Kasumi-1 (cell line): Measurements from ENCODE around the gene PARL.

Experiments
- DNase-seq, 2 experiments: peaks; one replicate each; lab custom pipeline; 2025; lab: John Stamatoyannopoulos, UW

Gene PARL, protein sequence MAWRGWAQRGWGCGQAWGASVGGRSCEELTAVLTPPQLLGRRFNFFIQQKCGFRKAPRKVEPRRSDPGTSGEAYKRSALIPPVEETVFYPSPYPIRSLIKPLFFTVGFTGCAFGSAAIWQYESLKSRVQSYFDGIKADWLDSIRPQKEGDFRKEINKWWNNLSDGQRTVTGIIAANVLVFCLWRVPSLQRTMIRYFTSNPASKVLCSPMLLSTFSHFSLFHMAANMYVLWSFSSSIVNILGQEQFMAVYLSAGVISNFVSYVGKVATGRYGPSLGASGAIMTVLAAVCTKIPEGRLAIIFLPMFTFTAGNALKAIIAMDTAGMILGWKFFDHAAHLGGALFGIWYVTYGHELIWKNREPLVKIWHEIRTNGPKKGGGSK

GRCh38 chr3:183884427-183885296 is at the start of gene PARL:
Gene PARL (minus strand): TSS chr3:183884880. CDS start chr3:183884846, 34 bp downstream.
- DNase-seq: peak; percentile 93 to 95

DNA sequence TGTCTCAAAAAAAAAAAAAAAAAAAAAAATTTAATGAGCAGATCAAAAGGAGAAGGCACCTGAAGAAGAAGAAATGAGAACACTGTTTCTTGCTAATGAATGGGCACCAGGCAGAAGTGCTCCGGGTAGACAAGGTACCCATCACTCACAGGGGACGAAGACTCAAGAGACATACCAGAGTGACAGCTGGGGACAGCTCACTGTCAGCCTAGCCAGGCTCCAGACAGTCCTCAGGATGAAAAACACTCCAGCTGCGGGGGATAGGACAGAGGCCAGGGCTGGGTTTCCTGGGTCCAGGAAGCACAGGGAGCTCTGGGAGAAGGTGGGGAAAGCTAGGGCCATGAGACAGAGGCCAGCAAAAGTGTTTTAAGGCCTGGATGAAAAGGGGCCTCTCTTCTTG is 48.5 kb upstream of the PARL start:
- no peak for DNase-seq

DNA sequence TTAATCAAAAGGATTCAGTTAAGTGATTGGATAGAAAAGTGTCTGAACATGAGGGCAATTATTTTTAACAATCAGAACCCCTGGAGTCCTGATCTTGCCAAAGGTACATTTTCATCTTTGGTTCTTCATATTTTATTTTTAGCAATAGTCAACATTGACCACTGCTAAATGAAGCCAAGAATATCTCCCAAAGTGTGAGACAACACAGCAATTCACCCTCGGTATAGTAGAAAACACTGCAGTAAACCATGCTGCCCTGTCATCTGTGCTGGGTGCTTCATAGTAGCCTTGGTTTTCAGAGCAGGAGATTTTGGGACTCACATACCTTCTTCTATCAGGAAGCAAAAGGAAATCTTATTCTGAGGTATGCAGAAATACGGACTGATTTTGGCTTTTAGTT is 47.2 kb upstream of the PARL start:
- no peak for DNase-seq

- no peak for DNase-seq
Observed at GRCh38 chr3:183930086-183930485, 45.4 kb upstream of the PARL start.

GRCh38 chr3:183927059-183927458 is 42.4 kb upstream of the PARL start:
- no peak for DNase-seq

GRCh38 chr3:183924956-183925355 is 40.3 kb upstream of the PARL start:
- DNase-seq: no peak

DNA sequence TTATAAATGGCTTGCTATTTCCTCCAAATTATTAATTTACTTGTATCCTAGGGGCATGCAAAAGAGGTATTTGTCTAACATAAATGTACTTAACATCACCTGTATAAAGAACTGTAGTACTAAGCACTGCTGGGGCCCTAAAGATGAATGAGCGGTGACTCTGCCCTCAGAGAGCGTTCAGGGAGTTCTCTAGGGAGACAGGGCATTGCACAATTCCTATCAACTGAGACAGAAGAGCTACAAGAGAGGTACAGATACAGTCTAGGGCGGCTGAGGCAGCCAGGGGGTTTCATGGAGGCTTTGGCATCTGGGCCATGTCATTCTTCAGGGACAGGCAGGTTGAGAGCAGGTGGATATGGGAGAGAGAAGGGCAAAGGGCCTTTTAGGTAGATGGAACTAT is 39.9 kb upstream of the PARL start:
- no peak for DNase-seq

- no peak for DNase-seq
Observed at GRCh38 chr3:183922421-183922820, 37.7 kb upstream of the PARL start.

- no peak for DNase-seq
Observed at GRCh38 chr3:183921096-183921495, 36.4 kb upstream of the PARL start.

DNA sequence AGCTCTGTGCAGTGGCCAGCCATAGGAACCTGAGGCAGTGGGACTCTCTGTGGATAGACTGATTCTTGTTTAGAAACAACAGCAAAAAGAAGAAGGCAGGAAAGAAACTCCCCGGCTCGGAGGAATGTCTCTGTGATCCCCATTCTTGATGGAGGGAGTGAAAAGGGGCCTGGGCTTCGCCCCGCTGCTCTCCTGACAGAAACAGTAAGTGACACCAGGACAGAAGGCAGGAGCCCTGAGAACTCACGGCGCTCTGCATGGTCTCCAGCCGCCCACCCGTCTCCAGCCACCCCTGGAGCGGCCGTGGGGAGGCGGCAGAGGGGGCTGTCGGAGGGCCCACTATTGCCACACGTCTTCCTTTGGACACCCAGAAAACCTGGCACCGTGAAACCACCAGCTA is 35.7 kb upstream of the PARL start:
- DNase-seq: no peak

DNA sequence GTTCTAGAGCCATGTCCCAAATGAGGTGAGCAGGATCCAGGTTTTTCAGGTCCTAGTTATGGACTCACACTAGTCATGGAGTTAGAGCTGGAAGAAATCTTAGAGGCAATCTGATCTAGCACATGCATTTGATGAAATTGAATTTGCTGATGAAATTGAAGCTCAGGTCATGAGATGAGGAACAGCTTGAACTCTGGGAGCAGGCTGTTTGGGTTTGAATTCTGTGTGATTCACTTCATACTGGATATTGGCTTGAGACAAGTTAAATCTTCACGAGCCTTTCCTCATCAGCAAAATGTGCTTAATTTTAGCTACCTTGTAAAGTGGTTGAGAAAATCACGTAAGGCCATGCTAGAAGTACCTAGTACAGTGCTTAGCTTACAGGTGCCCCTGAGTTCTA is 33.5 kb upstream of the PARL start:
- no peak for DNase-seq

- no peak for DNase-seq
Observed at GRCh38 chr3:183917776-183918175, 33.1 kb upstream of the PARL start.

GRCh38 chr3:183914856-183915255 is 30.2 kb upstream of the PARL start:
- no peak for DNase-seq

GRCh38 chr3:183913580-183913920 is 28.9 kb upstream of the PARL start:
- no peak for DNase-seq

DNA sequence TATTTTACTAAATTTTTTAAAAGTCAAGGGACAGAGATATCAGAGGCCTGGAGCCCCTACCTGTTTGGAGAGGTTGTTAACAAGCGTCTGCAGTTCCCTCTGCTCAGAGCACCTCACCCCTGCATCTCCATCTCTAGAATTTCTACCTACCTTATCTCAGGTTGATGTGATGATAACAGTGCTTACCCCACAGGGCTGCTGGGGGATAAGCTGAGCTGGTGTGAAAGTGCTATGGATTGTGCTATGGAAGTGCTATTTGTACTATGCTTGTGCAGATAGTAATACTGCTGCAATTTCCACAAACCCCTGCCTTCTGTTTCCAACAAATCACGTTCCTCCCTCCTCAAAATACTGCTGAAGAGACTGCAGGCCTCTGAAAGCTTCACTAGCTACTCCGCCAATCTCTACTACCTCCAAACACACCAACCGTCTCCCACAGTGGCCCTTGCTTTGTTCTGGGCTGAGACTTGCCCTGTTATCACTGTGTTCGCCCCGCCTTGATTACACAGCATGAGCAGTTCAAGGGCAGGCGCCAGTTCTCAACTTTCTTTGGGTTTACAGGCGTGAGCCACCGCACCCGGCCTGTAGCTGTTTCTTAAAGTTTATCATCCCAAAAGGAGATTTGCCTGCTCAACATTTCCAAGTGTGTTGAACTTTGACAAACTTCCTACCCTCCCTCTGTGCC is 28.4 kb upstream of the PARL start:
- DNase-seq: no peak

GRCh38 chr3:183911763-183912506 is 27.3 kb upstream of the PARL start:
- no peak for DNase-seq

GRCh38 chr3:183911087-183911486 is 26.4 kb upstream of the PARL start:
- DNase-seq: no peak

DNA sequence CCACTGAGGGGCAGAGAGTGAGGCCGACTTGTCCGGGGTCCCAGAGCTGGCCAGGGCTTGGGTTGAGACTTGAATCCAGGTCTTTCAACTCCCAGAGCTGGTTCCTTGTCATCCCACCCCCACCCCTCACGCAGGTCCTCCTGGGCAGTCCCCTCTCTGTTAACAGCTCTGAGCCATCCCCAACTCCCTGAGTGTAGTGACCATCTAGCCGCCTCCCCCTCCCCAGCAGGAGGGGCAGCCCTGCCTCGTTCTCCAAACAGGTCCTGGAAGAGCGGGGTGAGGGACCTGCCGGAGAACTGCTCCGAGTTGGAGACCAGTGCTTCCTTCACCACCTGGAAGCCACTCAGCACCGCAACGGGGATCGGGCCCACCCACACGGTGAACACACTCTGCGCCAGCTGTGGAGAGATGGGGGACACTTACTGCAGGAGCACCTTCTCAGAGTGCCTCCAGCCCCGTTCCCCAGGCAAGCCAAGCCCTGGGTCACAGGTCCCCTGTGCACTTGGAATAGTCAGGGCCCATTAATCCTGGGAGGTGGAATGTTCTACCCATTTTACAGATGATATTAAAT is 24.4 kb upstream of the PARL start:
- DNase-seq: no peak

- no peak for DNase-seq
Observed at GRCh38 chr3:183907911-183908331, 23.2 kb upstream of the PARL start.

DNA sequence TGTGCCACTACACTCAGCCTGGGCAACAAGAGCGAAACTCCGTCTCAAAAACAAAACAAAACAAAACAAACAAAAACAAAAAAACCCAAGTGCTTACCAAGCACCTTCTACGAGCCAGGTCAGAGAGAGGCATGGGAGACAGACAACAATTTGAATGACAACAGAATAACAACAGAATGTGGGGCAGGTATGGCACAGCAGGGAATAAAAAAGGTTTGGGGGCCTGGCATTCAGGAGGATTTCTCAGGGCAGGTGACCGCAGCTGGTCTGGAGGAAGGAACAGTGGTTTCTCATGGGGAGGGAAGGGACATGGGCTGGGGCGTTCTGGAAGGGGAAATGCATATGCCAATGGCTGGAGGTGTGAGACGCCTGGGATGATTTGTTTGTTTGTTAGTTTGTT is 22.5 kb upstream of the PARL start:
- DNase-seq: no peak

GRCh38 chr3:183906234-183906921 is 21.7 kb upstream of the PARL start:
- no peak for DNase-seq
